NCI-H446 treated with DMSO at 0.1 percent for 48 hours (cell line): ENCODE data around the gene SUCLG2.

Source experiments
- DNase-seq: peaks from one replicate; lab custom pipeline; 2025; lab: John Stamatoyannopoulos, UW

SUCLG2 gene, protein sequence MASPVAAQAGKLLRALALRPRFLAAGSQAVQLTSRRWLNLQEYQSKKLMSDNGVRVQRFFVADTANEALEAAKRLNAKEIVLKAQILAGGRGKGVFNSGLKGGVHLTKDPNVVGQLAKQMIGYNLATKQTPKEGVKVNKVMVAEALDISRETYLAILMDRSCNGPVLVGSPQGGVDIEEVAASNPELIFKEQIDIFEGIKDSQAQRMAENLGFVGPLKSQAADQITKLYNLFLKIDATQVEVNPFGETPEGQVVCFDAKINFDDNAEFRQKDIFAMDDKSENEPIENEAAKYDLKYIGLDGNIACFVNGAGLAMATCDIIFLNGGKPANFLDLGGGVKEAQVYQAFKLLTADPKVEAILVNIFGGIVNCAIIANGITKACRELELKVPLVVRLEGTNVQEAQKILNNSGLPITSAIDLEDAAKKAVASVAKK

DNA sequence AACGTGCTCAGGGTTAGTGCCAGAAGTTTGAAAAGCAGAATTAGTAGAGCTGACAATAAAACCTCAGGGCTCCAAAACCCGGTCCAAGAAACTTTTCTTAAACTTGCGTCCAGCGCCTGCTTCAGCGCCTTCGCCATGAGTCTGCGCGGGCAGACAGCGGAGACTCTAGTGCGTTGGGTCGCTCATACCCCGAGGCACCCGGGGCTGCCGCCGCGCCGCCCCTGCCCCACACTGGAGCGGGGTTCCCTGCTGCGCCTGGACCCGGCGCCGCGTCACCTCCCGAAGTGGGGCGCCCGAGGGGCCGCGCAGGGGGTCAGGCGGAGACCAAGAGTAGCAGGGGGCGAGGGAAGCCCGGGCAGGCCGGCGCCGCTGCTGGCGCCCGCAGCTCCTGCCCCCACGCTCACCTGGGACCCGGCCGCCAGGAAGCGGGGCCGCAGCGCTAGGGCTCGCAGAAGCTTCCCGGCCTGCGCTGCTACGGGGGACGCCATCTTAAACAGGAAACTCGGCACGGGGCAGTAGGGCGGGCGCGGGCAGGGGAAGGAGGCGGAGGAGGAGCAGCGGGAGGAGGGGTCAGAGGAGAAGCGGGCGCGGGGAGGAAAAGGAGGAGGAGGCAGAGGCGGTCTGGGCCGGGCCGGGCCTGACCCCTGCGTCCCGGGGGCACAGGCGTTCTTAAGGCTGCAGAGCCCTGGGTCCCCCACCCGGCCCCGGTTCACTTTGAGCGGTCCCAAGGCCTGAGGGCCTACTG is at the start of gene SUCLG2:
TSS of gene SUCLG2 (minus strand) at position 514 of the 745 bp plus-strand sequence. CDS start at position 488, 26 bp downstream.
- DNase-seq, result peak; percentile 53

DNA sequence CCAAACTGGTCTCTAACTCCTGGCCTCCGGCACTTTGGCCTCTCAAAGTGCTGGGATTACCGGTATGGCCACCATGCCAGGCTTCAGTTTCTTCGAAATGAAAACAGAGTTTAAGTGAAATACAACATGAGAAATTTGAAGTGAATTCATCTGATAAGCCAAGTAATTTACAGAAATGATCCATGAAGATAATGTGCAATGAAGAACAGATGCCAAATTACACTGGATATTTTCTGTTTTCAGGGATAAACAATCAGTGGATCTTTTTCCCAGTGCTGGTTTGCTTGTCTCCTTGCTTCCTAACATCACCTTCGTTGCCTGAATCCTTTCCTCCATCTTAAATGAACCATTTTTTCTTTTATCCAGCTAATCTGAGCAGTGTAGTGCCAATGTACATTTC is 46.2 kb upstream of the SUCLG2 start:
- no peak for DNase-seq

DNA sequence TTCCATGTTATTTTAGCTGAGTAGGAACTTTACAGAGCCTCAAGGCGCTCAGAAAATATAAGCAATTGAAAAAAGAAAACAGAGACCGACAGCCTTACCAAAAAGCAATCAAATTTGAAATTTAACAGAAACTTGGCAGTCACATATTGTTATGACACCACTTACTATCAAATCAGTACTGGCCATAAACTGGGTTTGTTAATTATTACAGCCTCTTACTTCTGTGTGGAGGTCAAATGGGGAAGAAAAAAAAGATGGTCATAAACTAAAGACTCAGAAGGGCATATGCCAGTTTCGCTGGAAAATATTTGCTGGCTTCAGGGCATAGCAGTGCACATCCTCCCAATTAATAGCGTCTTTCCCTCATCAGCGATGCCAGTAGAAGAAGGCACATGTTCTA is 45.5 kb upstream of the SUCLG2 start:
- DNase-seq, result no peak

DNA sequence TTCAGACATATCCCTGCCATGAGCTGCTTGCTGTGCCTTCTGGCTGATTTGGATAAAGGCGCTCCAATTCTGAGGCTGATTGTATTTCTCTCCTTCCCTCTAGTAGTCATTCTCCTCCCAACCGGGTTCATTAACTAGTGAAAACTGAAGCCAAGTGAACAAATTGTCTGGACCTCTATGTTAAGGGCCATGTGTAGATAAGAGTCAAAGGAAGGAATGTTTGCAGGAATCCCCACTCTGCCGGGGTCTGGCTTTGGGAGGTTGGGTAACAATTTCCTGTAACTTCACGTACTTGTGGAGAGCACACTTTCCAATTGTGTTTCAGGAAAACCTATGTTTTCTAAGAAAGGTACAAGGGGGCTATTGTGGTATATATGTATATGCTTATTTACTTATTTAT is 38.2 kb upstream of the SUCLG2 start:
- DNase-seq, result no peak

DNA sequence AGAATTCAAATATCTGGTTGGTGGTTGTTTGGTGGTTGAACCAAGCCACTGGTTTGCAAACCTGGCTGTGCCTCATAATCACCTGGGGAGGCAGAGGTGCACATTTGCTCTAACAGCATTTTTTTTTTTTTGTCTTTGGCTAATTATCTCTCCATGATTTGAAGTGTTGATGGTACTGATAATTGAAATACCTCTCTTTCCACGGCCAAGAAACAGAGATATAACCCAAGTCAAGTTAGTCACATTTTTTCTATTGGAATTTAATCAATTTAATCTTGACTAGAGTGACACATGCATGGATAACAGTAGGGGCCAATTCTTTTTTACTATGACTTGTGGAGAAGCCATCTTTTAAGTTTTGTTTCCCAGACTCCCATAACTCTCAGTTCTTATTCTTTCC is 37.5 kb upstream of the SUCLG2 start:
- DNase-seq, result no peak

DNA sequence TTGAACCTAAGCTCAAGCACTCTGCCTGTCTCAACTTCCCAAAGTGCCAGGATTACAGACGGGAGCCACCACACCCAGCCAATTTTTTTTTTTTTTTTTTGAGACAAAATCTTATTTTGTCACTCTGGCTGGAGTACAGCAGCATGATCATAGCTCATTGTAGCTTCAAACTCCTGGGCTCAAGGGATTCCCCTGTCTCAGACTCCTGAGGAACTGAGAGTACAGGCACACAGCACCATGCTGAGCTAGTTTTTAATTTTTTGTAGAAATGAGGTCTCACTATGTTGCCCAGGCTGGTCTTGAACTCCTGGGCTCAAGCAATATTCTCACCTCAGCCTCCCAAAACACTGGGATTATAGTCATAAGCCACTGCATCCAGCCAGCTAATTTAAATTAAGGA is 36.8 kb upstream of the SUCLG2 start:
- no peak for DNase-seq

DNA sequence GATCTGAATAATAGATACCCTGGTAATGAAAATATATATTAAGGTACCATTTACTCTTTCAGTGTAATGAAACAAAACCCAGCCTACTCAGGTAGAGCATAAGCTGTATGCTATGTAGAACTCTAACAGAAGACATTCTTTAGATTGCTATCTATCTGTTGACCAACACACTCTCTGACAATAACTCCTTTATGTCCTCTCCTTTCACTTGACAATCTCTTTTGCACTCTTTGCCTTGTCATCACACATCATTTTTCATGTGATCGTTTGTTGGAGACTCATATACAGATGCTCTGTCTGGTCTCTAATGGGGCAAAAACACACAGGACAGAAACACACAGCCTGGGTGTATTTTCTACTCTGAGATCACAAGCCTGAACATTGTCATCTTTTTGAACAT is 35.4 kb upstream of the SUCLG2 start:
- DNase-seq, result no peak

DNA sequence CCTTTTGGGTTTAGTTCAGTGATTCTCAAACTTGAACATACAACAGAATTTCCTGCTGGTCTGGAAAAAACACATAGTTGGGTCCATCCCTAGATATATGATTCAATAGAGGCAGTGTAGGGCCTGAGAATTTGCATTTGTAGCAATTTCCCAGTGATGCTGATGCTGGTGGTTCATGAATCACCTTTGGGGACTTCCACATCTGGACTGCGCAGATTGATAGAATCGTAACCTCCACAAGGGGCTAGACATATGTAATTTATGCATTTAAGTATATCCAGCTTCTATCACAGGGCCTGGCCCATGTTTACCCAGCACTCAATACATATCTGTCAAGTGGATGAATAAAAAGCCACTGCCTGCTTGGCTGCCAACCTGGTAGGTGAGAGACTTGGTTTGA is 33.8 kb upstream of the SUCLG2 start:
- no peak for DNase-seq

DNA sequence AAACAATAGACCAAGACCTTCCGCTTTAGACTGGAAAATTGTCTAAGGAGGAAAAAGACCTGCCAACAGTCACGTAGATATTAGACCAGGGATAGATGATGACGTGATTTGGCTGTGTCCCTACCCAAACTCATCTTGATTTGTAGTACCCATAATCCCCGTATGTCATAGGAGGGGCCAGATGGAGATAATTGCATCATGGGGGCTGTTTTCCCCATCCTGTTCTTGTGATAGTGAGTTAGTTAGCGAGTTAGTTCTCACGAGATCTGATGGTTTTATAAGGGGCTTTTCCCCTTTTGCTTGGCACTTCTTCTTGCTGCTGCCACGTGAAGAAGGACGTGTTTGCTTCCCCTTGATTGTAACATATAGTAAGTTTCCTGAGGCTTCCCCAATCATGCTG is 31.7 kb upstream of the SUCLG2 start:
- no peak for DNase-seq

DNA sequence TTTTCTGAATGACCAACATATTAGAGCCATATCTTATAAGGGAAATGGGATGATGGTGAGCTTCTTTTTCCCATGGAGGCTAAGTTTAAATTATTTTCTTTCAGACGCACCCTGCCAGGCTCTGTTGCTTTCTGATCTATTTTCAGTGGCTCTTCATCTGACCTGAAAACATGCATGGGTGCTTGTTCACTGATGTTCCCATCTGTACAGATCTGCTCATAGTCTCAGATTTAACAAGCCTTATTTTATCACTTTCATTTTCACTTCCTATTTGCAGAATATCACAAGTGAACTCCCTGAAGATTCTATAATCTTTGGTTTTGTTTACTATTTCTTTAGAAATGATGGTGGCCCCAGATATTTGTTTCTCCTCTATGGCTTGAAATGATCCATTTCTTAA is 31.1 kb upstream of the SUCLG2 start:
- DNase-seq, result no peak

DNA sequence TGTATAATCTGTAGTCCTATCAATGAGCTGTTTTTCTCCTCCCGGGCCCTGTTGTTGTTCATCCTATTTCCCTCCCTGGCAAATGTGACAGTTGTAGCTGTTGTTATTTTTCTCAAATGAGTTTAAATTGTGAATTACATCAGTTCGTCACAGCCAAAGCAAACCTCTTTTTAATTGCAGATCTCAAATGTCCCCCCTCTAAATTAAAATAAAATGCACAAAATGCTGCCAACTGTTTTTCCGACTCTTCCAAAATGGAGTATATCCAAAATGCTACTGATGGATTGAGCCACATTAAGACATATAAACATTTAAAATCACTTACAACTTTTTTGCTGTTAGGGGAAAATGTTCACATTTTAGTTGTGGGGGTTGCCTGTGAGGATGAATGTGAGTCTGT is 29.8 kb upstream of the SUCLG2 start:
- no peak for DNase-seq

DNA sequence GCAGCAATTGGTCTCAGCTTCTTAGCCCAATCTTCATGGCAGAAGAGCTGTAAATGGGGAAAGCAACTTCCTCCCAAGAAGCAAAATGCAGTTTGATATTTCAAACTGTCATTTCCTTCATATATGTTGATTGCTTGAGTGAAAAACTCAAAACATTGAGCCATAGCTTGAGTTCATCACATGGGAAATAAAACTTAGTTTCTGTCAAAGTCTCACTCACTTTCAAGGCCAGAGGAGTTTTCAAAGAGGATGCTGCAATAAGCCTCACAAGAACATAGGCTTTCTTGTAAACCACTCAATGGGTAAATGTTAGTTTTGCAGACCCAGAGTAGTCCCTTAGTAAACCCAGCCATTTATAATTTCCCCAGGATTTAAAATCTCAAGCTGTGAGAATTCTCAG is 29.1 kb upstream of the SUCLG2 start:
- DNase-seq, result no peak

DNA sequence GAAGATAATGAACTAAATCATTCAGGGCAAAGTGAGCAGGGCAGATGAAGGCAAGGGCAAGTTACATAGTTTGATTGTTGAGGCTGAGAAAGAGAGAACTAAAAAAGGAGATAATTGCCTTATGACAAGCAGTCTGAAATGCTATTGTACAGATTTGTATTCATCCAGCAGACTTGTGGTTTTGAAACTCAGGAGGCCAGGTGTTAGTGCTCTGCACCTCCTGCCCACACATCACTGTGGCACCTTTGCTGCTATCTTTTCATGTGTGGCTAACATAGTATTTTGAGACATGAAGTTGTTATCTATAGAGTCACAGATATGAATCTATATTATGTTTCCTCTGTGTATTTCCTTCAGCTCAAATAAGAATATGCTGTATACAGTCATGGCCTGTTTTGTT is 24.3 kb upstream of the SUCLG2 start:
- no peak for DNase-seq

DNA sequence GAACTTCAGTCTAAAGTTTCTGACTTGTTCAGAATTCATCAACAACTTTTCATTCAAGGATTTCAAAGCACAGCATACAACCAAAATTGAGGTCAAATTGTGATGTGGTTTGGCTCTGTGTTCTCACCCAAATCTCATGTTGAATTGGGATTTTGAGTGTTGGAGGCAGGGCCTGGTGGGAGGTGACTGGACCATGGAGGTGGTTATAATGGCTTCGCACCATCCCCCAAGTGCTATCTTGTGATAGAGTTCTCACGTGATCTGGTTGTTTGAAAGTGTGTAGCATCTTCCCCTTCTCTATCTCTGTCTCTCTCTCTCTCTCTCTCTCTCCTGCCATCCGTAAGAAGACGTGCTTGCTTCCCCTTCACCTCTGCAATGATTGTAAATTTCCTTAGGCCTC is 19.6 kb upstream of the SUCLG2 start:
- DNase-seq, result no peak

DNA sequence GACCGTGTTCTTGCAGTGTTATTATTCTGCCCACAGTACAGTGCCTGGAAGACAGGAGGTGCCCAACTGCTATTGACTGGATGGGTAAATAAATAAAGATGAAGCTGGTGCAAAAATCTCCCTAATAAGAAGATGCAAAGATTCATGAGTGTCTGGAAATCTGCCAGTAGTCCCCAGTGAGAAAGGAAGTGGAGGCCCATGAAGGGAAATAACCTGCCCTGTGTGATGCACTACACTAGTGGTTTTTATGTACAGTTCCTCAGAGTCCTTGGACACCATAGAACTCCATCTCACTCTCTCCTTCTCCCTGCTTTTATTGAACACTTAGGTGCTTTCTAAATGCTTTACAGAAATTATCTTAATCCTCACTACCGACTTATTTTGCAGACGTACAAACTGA is 8.3 kb upstream of the SUCLG2 start:
- DNase-seq, result no peak

DNA sequence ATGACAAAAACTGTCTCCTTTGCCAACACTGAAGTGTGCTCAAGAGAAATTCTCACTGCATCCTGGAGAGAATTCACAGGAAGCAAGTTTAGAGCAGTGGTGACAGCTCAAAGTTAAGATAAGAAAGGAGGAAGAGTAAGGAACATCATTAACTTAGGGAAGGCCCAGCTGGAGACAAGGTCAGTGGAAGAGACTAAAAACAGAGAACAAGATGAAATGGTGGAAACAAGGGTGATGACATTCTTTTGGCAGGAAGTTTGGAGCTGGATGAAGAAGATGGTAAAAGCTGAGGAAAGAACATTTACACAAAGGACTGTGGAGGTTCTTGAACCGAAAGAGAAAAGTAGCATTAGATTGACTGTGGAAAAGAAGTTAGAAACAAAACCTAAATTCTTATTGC is 6.7 kb upstream of the SUCLG2 start:
- no peak for DNase-seq

DNA sequence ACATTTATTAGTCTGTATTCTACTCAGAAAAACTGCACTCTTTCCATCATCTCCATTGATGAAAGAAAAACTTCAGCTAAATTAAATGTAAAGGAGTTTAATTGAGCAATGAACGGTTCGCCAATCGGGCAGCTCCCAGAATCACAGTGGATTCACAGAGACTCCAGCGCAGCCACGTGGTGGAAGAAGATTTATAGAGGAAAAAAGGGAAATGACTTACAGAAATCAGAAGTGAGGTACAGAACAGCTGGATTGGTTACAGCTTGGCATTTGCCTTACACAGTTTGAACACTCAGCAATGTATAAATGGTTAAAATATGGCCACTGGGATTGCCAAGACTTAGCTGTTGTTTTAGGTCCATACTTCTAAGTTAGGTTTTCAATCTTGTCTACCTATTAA is 2.8 kb upstream of the SUCLG2 start:
- no peak for DNase-seq

DNA sequence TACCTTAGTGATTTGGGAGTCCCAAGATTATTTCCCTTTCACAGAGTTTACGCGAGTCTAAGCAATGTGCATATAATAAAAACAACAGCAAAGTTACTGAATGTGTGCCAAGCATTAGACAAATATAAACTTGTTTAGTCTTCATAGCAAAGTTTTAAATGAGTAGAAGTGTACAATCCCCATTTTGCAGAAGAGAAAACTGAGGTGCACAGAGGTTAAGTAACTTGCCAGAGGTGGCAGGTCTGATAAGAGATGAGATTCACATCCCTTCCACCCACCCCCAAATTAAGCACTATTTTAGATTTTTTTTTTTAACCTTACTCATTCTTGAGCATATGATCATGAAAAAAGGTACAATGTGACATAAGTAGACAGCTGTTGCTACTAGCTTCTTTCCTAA is 2.2 kb upstream of the SUCLG2 start:
- DNase-seq, result no peak

DNA sequence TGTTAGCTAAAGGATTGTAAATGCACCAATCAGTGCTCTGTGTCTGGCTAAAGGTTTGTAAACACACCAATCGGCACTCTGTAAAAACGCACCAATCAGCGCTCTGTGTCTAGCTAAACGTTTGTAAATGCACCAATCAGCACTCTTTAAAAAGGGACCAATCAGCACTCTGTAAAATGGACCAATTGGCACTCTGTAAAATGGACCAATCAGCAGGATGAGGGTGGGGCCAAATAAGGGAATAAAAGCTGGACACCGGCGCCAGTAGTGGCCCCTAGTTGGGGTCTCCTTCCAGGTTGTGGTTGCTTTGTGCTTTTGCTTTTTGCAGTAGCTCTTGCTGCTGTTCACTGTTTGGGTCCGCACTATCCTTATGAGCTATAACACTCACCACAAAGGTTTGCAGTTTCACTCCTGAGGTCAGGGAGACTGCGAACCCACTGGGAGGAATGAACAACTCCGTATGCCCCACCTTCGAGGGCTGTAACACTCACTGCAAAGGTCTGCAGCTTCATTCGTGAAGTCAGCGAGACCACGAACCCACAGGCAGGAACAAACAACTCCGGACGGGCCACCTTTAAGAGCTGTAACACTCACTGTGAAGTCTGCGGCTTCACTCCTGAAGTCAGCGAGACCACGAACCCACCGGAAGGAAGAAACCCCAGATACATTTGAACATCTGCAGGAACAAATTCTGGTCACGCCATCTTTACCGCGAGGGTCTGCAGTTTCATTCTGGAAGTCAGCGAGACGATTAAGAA is 1.1 kb upstream of the SUCLG2 start:
- DNase-seq, result no peak

DNA sequence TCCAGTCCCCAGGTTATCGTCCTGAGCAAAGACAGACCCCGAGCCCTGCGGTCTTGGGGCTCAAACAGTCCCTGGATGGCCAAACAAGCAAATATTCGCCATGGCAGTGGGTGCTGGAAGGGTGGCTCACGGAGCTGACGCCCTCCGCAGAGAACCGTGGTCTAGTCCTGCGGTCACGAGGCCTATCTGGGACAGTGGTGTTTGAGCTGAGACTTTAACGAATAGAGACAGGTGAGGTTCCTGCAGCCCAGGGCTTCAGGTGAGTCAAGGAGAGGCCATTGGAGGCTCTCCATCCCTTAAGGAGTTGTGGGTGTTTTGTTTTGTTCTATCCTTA is 399 bp upstream of the SUCLG2 start:
- DNase-seq, result no peak

DNA sequence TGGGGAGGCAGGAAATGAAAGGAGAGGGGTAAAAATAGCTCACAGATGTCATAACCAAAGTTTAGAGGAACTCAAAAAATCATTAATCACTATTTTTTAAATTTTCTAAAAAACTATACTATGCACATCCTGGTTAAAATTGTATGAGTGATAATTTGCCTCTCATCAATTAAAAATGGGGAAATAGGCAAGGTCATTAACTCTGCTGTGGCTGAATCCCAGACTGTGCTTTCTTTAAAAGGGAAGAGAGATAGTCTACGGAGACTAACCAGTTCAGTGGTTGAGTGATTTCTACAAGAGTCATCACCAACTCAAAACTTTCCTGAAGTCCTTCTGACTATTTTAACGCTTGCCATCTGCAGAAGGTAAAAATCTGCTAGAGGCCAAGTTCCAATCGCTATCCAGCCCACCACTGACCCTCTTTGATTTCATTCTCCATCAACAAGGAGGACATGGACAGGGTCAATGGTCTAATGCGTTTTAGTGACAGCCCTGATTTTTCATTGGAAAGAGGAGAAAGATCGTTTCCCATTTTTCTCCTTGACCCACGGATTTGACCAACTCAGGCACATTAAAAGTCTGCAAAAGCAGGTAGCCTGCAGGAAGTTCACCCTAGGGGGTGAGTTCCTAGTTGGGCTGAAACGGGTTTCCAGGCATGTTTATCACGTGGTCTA is 850 bp downstream of the SUCLG2 start:
- DNase-seq, result no peak

DNA sequence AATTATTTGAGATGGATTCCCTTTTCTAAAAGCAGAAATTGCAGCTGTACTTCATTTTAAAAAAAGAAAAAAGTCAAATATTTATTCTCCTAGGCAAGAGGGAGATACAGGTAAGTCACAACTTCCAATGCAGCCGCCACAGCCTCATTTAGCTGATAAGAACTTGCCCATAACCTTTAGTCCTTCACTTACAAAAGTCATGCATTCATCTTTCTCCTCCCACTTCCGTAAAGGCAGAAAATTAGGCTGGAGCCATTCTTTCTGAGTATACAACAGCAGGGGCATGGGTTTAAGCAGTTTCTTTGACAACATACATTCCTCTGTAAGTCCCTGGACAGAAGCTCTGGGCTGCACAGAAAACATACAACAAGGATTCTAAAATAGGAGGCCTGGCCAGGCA is 4.3 kb downstream of the SUCLG2 start:
- no peak for DNase-seq
